Progenitor cell of endocrine pancreas (in vitro differentiated cells): Measurements from ENCODE around the gene SLC2A6. TPM values are rescaled to one million over a fixed set of nuclear protein-coding genes. Genes with fewer than 3 reads are reported as not detected.
A peak's percentile ranks its signal among the peaks of the same experiment; 100 is the strongest.

ENCODE experiments used
- DNase-seq: peaks from one replicate; pipeline ENCODE4 v3.0.0; 2021; ENCODE audit warnings: low spot score; ENCODE audit not compliant: unreplicated experiment
- H3K27ac Mint-ChIP-seq: 2 replicates; pipeline ENCODE4 v1.8.0; 2021; ENCODE audit warnings: mild to moderate bottlenecking, moderate library complexity, mixed read lengths
- H3K27me3 Mint-ChIP-seq: 2 replicates; pipeline ENCODE4 v1.8.0; 2021; ENCODE audit warnings: mixed read lengths
- H3K36me3 Mint-ChIP-seq: 2 replicates; pipeline ENCODE4 v1.8.0; 2022; ENCODE audit warnings: mixed read lengths; ENCODE audit not compliant: insufficient read depth
- H3K4me1 Mint-ChIP-seq: 2 replicates; pipeline ENCODE4 v1.8.0; 2021; ENCODE audit warnings: low read depth, mixed read lengths
- H3K4me3 Mint-ChIP-seq: 2 replicates; pipeline ENCODE4 v1.8.0; 2021; ENCODE audit warnings: low read depth, mild to moderate bottlenecking, moderate library complexity, mixed read lengths
- H3K9me3 Mint-ChIP-seq: 2 replicates; pipeline ENCODE4 v1.8.0; 2021; ENCODE audit warnings: low read depth, mixed read lengths
- CTCF ChIP-seq: fragments of 200-600 bp; sonication (generic); IDR thresholded peaks from one replicate; pipeline ENCODE4 v1.5.0; 2021; ENCODE audit warnings: antibody characterized with exemption, mild to moderate bottlenecking; ENCODE audit not compliant: unreplicated experiment
- total RNA-seq: library from RNA; stranded (reverse); gene quantifications from 2 replicates; pipeline ENCODE4 v1.2.1, GENCODE V29; 2021

SLC2A6 gene
- total RNA-seq, 1 donor from 2014 or later: 4.7 TPM

- H3K4me1 Mint-ChIP-seq: no peaks in the 10 kb centered on the region
- no peak overlapping the region for H3K4me3 Mint-ChIP-seq
- H3K9me3 Mint-ChIP-seq: no peaks in the 10 kb centered on the region
- H3K36me3 Mint-ChIP-seq: no peaks in the 10 kb centered on the region
- H3K27me3 Mint-ChIP-seq: peaks cover 36% of the 10 kb centered on the region
- no peak for TF ChIP-seq CTCF
- DNase-seq: no peak
- H3K27ac Mint-ChIP-seq: no peak overlapping the region
These were observed 6.0 kb upstream of the SLC2A6 start for GRCh38 chr9:133484671-133485437.

GRCh38 chr9:133483611-133484010 lies 4.7 kb upstream of the SLC2A6 start:
- Mint-ChIP-seq H3K4me3 (no peak overlapping the region), H3K9me3 (no peaks in the 10 kb centered on the region), H3K36me3 (no peaks in the 10 kb centered on the region), H3K4me1 (no peaks in the 10 kb centered on the region), H3K27ac (no peak overlapping the region), H3K27me3 (peaks cover 37% of the 10 kb centered on the region)
- no peak for TF ChIP-seq CTCF
- no peak for DNase-seq

DNA sequence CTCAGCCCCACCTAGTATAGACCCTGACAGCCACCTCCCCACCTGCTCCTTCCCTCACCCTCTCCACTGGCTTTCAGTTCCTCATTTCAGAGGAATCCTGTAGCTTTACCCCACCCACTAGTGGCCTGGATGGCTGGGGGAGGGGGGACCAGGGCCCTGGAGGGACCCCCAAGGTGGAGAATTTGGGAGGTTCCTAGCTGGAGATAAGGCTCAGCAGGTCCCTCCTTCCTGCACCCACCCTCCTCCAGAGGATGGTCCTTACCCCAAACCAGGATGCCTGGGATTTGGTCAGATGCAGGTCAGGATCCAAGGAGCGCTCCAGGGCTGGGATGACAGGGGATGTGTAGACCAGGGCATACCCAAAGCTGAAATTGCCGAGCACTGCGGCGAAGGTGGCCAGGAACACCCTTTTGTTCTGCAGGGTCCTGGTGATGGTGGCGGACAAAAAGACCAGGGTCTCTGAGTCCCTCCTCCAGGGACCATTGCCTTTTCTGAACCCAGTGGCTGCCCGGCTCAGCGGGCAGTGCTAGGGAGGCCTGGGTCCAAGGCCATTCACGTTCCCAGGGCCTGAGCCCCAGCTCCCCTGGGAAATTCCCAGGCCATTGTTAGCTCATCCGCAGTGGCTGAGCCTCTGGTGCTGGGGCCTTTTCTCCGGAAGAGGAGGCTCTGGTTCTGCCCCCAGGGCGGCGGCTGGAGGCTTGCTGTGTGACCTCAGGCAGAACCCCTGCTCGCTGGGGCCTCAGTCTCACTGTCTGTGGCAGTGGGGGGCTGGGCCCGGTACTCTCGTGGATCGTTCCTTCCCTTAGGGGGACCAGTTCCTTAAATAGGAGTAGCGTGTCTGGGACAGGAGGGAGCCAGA lies 678 bp downstream of the SLC2A6 start:
- no peaks in the 10 kb centered on the region for H3K36me3 Mint-ChIP-seq
- H3K4me3 Mint-ChIP-seq: peak overlapping the region; percentile 47
- H3K27ac Mint-ChIP-seq: no peak overlapping the region
- H3K27me3 Mint-ChIP-seq: peaks cover 29% of the 10 kb centered on the region
- no peaks in the 10 kb centered on the region for H3K9me3 Mint-ChIP-seq
- no peak for DNase-seq
- no peak for TF ChIP-seq CTCF
- H3K4me1 Mint-ChIP-seq: no peaks in the 10 kb centered on the region

GRCh38 chr9:133477461-133477860 lies 1.4 kb downstream of the SLC2A6 start:
- H3K4me3 Mint-ChIP-seq: no peak overlapping the region
- DNase-seq: no peak
- TF ChIP-seq CTCF: no peak
- peaks cover 25% of the 10 kb centered on the region for H3K27me3 Mint-ChIP-seq
- no peaks in the 10 kb centered on the region for H3K4me1 Mint-ChIP-seq
- no peak overlapping the region for H3K27ac Mint-ChIP-seq
- no peaks in the 10 kb centered on the region for H3K9me3 Mint-ChIP-seq
- no peaks in the 10 kb centered on the region for H3K36me3 Mint-ChIP-seq

DNA sequence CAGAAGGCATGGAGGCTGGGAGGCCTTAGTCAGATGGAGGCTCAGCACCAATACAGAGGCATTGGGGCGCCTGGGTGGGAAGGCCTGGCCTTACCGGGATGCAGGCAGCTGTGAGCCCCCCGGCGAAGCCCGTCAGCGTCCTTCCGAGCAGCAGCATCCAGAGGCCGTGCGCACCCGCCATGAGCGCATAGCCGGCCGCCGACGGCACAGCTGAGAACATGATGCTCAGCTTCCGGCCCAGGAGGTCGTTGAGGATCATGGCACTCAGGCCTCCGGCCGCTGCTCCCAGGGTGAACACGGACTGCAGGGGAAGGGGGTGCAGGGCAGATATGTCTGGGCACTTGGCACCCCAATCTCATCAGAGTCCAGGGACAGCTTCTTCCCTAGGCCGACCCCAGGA lies 2.0 kb downstream of the SLC2A6 start:
- DNase-seq: no peak
- Mint-ChIP-seq H3K36me3 (no peaks in the 10 kb centered on the region), H3K9me3 (no peaks in the 10 kb centered on the region), H3K4me1 (no peaks in the 10 kb centered on the region), H3K27me3 (peaks cover 20% of the 10 kb centered on the region), H3K4me3 (no peak overlapping the region), H3K27ac (no peak overlapping the region)
- TF ChIP-seq CTCF: no peak
